ENCODE measurements around the gene SENP7. TPM values are rescaled to one million over a fixed set of nuclear protein-coding genes. Genes with fewer than 3 reads are reported as not detected.

Gene SENP7
- total RNA-seq, 1 donor from 2014 or later = 10.8 TPM

- Histone ChIP-seq H3K9ac (ENCODE audit: low read length) (no peak overlapping the region), H3K4me3 (ENCODE audit: insufficient read depth, low read depth, low read length) (no peak overlapping the region), H3K27ac (ENCODE audit: low read depth, low read length) (no peak overlapping the region), H3K79me2 (ENCODE audit: insufficient read depth, low read length) (peaks cover 20% of the 10 kb centered on the region), H3K27me3 (ENCODE audit: insufficient read depth, low read length) (no peaks in the 10 kb centered on the region), H3K4me1 (ENCODE audit: insufficient read depth, low read length) (no peaks in the 10 kb centered on the region), H3K4me2 (ENCODE audit: low read length) (no peak overlapping the region), H4K20me1 (ENCODE audit: insufficient read depth, low read length) (peaks cover 16% of the 10 kb centered on the region), H3K9me3 (ENCODE audit: insufficient read depth, low read depth, low read length) (no peaks in the 10 kb centered on the region), H2AFZ (ENCODE audit: low read depth, low read length) (no peak overlapping the region), H3K36me3 (ENCODE audit: insufficient read depth, low read length) (no peaks in the 10 kb centered on the region)
- FAIRE-seq (no peak), DNase-seq (ENCODE audit: low read depth) (no peak)
- Mint-ChIP-seq H3K9me3 (ENCODE audit: unreplicated experiment) (peaks cover 2% of the 10 kb centered on the region), H3K4me1 (ENCODE audit: low read depth, unreplicated experiment) (no peaks in the 10 kb centered on the region), H3K36me3 (ENCODE audit: low read depth, unreplicated experiment) (peaks cover 7% of the 10 kb centered on the region), H3K4me3 (ENCODE audit: unreplicated experiment) (no peak overlapping the region), H3K27me3 (ENCODE audit: low read depth, unreplicated experiment) (no peaks in the 10 kb centered on the region), H3K27ac (ENCODE audit: unreplicated experiment) (no peak overlapping the region)
- no peak for TF ChIP-seq EZH2 (IDR thresholded peaks at IDR 0.05; ENCODE audit: insufficient read depth, low read length)
- TF ChIP-seq, protein P1, sequence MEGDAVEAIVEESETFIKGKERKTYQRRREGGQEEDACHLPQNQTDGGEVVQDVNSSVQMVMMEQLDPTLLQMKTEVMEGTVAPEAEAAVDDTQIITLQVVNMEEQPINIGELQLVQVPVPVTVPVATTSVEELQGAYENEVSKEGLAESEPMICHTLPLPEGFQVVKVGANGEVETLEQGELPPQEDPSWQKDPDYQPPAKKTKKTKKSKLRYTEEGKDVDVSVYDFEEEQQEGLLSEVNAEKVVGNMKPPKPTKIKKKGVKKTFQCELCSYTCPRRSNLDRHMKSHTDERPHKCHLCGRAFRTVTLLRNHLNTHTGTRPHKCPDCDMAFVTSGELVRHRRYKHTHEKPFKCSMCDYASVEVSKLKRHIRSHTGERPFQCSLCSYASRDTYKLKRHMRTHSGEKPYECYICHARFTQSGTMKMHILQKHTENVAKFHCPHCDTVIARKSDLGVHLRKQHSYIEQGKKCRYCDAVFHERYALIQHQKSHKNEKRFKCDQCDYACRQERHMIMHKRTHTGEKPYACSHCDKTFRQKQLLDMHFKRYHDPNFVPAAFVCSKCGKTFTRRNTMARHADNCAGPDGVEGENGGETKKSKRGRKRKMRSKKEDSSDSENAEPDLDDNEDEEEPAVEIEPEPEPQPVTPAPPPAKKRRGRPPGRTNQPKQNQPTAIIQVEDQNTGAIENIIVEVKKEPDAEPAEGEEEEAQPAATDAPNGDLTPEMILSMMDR (IDR thresholded peaks at IDR 0.05; ENCODE audit: insufficient read depth, low read depth, low read length) = no peak
These were observed 79.4 kb downstream of the SENP7 start for GRCh38 chr3:101433652-101434051.

DNA sequence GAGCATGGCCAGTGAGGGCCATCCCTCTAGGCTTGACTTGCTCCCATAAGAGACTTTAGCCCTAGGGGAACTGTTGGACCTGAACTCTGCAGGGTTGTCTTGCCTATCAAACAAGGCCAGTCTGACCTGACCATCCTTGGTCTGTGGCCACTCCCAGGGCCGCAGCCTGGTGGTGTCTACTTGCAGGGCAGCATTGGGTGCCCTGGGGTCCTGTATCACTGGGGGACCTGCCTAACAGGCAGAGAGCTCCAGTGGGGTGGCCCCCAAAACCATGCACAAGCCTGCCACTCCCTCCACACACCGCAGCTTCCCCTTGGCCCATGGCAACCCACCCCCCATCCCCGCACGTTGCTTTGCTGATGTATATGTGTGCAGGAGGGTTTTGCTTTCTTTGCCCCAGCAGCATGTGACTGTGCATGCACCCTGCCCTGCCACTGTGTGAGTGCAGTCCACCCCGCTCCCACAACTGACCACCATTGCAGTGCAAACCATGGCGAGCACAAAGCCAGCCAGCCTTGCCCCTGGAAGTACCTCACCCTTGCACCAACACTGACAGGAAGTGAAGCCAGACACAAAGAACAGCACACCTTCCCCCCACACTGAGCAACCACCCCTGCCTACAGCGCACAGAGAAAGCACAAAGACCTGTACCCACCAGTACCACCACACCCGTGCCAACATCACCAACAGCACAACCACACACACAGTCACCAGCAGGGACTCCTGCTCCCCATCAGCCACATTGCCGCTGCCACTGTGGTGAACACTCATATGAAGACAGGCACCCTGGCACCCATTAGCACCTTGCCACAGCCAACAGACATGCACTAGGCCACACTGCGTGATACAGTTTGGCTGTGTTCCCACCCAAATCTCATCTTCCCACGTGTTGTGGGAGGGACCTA lies 88.8 kb downstream of the SENP7 start:
- H3K27ac ChIP-seq (ENCODE audit: low read depth, low read length) = no peak overlapping the region
- peak overlapping the region; percentile 1 for H3K27ac Mint-ChIP-seq (ENCODE audit: unreplicated experiment)
- H3K27me3 ChIP-seq (ENCODE audit: insufficient read depth, low read length) = no peaks in the 10 kb centered on the region
- H3K79me2 ChIP-seq (ENCODE audit: insufficient read depth, low read length) = peaks cover 17% of the 10 kb centered on the region
- no peak for TF ChIP-seq EZH2 (IDR thresholded peaks at IDR 0.05; ENCODE audit: insufficient read depth, low read length)
- TF ChIP-seq, protein P1 (IDR thresholded peaks at IDR 0.05; ENCODE audit: insufficient read depth, low read depth, low read length) = no peak
- H3K9ac ChIP-seq (ENCODE audit: low read length) = no peak overlapping the region
- H3K9me3 ChIP-seq (ENCODE audit: insufficient read depth, low read depth, low read length) = peaks cover 2% of the 10 kb centered on the region
- H3K27me3 Mint-ChIP-seq (ENCODE audit: low read depth, unreplicated experiment) = no peaks in the 10 kb centered on the region
- peaks cover 10% of the 10 kb centered on the region for H3K36me3 Mint-ChIP-seq (ENCODE audit: low read depth, unreplicated experiment)
- no peaks in the 10 kb centered on the region for H3K36me3 ChIP-seq (ENCODE audit: insufficient read depth, low read length)
- H4K20me1 ChIP-seq (ENCODE audit: insufficient read depth, low read length) = no peaks in the 10 kb centered on the region
- H3K4me3 Mint-ChIP-seq (ENCODE audit: unreplicated experiment) = no peak overlapping the region
- H3K4me2 ChIP-seq (ENCODE audit: low read length) = no peak overlapping the region
- peaks cover 17% of the 10 kb centered on the region for H3K9me3 Mint-ChIP-seq (ENCODE audit: unreplicated experiment)
- FAIRE-seq (no peak), DNase-seq (ENCODE audit: low read depth) (no peak)
- no peak overlapping the region for H3K4me3 ChIP-seq (ENCODE audit: insufficient read depth, low read depth, low read length)
- H3K4me1 Mint-ChIP-seq (ENCODE audit: low read depth, unreplicated experiment) = no peaks in the 10 kb centered on the region
- H2AFZ ChIP-seq (ENCODE audit: low read depth, low read length) = no peak overlapping the region
- no peaks in the 10 kb centered on the region for H3K4me1 ChIP-seq (ENCODE audit: insufficient read depth, low read length)

DNA sequence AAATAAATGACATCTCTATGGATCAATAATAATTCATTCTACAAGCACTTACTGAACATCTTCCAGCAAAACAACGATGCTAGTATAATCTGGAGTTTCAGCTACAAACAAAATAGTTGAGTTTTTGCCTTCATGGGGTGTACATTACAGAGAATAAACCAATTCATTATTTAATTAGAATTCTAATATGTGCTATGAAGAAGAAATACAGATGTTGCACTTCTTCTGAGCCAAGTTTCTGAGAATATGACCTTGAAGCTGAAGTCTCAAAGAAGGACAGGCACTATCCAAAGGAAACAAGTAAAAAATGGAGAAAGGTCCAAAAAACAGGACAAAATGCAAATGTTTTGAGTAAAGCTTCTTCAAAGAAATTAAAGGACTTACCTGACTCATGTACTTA lies 94.2 kb downstream of the SENP7 start:
- DNase-seq (ENCODE audit: low read depth) = no peak
- H3K27me3 ChIP-seq (ENCODE audit: insufficient read depth, low read length) = no peaks in the 10 kb centered on the region
- H3K9me3 ChIP-seq (ENCODE audit: insufficient read depth, low read depth, low read length) = peaks cover 2% of the 10 kb centered on the region
- H4K20me1 ChIP-seq (ENCODE audit: insufficient read depth, low read length) = no peaks in the 10 kb centered on the region
- no peaks in the 10 kb centered on the region for H3K36me3 ChIP-seq (ENCODE audit: insufficient read depth, low read length)
- H3K4me1 ChIP-seq (ENCODE audit: insufficient read depth, low read length) = no peaks in the 10 kb centered on the region
- no peak overlapping the region for H3K4me3 ChIP-seq (ENCODE audit: insufficient read depth, low read depth, low read length)
- no peak for TF ChIP-seq EZH2 (IDR thresholded peaks at IDR 0.05; ENCODE audit: insufficient read depth, low read length)
- TF ChIP-seq, protein P1 (IDR thresholded peaks at IDR 0.05; ENCODE audit: insufficient read depth, low read depth, low read length) = no peak
- peaks cover 6% of the 10 kb centered on the region for H3K79me2 ChIP-seq (ENCODE audit: insufficient read depth, low read length)
- no peak overlapping the region for H3K9ac ChIP-seq (ENCODE audit: low read length)
- no peak overlapping the region for H2AFZ ChIP-seq (ENCODE audit: low read depth, low read length)
- H3K27me3 Mint-ChIP-seq (ENCODE audit: low read depth, unreplicated experiment) = no peaks in the 10 kb centered on the region
- H3K27ac ChIP-seq (ENCODE audit: low read depth, low read length) = no peak overlapping the region
- H3K27ac Mint-ChIP-seq (ENCODE audit: unreplicated experiment) = no peak overlapping the region
- H3K4me1 Mint-ChIP-seq (ENCODE audit: low read depth, unreplicated experiment) = no peaks in the 10 kb centered on the region
- FAIRE-seq = no peak
- H3K36me3 Mint-ChIP-seq (ENCODE audit: low read depth, unreplicated experiment) = peaks cover 3% of the 10 kb centered on the region
- H3K4me3 Mint-ChIP-seq (ENCODE audit: unreplicated experiment) = no peak overlapping the region
- no peaks in the 10 kb centered on the region for H3K9me3 Mint-ChIP-seq (ENCODE audit: unreplicated experiment)
- H3K4me2 ChIP-seq (ENCODE audit: low read length) = no peak overlapping the region

Measured in astrocyte (in vitro differentiated cells and primary cell).